Osteoblast (primary cell): ENCODE results near the gene LACTB. TPM values are rescaled to one million over a fixed set of nuclear protein-coding genes. Genes with fewer than 3 reads are reported as not detected.

Source experiments
- DNase-seq: peaks from one replicate; pipeline ENCODE4 v3.0.0; 2011; ENCODE audit warnings: low spot score, mixed read lengths; ENCODE audit not compliant: insufficient read length; ENCODE audit errors: missing footprints
- H2AFZ ChIP-seq: 2 replicates; pipeline ENCODE4 v1.6.0; 2011; ENCODE audit warnings: mild to moderate bottlenecking, low read length
- H3K27ac ChIP-seq: 2 replicates; pipeline ENCODE4 v1.5.1; 2011; ENCODE audit warnings: mild to moderate bottlenecking, low read depth, low read length, moderate library complexity
- H3K27me3 ChIP-seq: 2 replicates; pipeline ENCODE4 v1.6.0; 2012; ENCODE audit warnings: mild to moderate bottlenecking, control low read depth, inconsistent platforms, low read length, moderate library complexity; ENCODE audit not compliant: insufficient read depth
- H3K36me3 ChIP-seq: 2 replicates; pipeline ENCODE4 v1.5.1; 2011; ENCODE audit warnings: mild to moderate bottlenecking, low read length, control low read depth, moderate library complexity; ENCODE audit not compliant: insufficient read depth
- H3K4me1 ChIP-seq: 2 replicates; pipeline ENCODE4 v1.5.1; 2011; ENCODE audit warnings: mild to moderate bottlenecking, low read length, control low read depth, moderate library complexity; ENCODE audit not compliant: insufficient read depth
- H3K4me2 ChIP-seq: 2 replicates; pipeline ENCODE4 v1.6.0; 2011; ENCODE audit warnings: mild to moderate bottlenecking, low read length; ENCODE audit not compliant: insufficient read depth
- H3K4me3 ChIP-seq: fragments of 200-600 bp; sonication (generic); 3 replicates; pipeline ENCODE4 v1.5.1; 2012; ENCODE audit warnings: mild to moderate bottlenecking, low read length, inconsistent platforms; ENCODE audit not compliant: insufficient read depth
- H3K79me2 ChIP-seq: 2 replicates; pipeline ENCODE4 v1.6.0; 2012; ENCODE audit warnings: mild to moderate bottlenecking, low read length, control low read depth, inconsistent platforms; ENCODE audit not compliant: insufficient read depth
- H3K9me3 ChIP-seq: 2 replicates; pipeline ENCODE4 v1.5.1; 2011; ENCODE audit warnings: low read depth, low read length, control low read depth
- H4K20me1 ChIP-seq: 2 replicates; pipeline ENCODE4 v1.6.0; 2012; ENCODE audit warnings: mild to moderate bottlenecking, low read length, control low read depth; ENCODE audit not compliant: insufficient read depth
- CTCF ChIP-seq: IDR thresholded peaks from 2 replicates; pipeline ENCODE4 v1.5.1; 2011; ENCODE audit warnings: mild to moderate bottlenecking, low read depth, low read length, moderate library complexity; ENCODE audit errors: extremely low read depth
- total RNA-seq: library from RNA; depleted of rRNA; stranded (reverse); fragments of >200 nt; gene quantifications from 2 replicates; pipeline ENCODE4 v1.2.3, GENCODE V29; 2012

Gene LACTB
- total RNA-seq, 1 donor = 52.8 TPM

GRCh38 chr15:63083541-63083940, 38.1 kb upstream of the LACTB start:
- Histone ChIP-seq H3K27me3 (no peaks in the 10 kb centered on the region), H3K9me3 (no peaks in the 10 kb centered on the region), H3K4me3 (no peak overlapping the region), H4K20me1 (no peaks in the 10 kb centered on the region), H3K36me3 (no peaks in the 10 kb centered on the region), H3K4me2 (no peak overlapping the region), H3K79me2 (no peaks in the 10 kb centered on the region), H2AFZ (no peak overlapping the region), H3K27ac (no peak overlapping the region), H3K4me1 (peaks cover 14% of the 10 kb centered on the region)
- no peak for TF ChIP-seq CTCF
- no peak for DNase-seq

GRCh38 chr15:63084806-63085205, 36.9 kb upstream of the LACTB start:
- DNase-seq = no peak
- H3K79me2 ChIP-seq = no peaks in the 10 kb centered on the region
- no peaks in the 10 kb centered on the region for H4K20me1 ChIP-seq
- no peaks in the 10 kb centered on the region for H3K27me3 ChIP-seq
- no peak overlapping the region for H3K4me2 ChIP-seq
- no peak overlapping the region for H3K27ac ChIP-seq
- H3K4me1 ChIP-seq = peaks cover 24% of the 10 kb centered on the region
- H2AFZ ChIP-seq = no peak overlapping the region
- no peaks in the 10 kb centered on the region for H3K9me3 ChIP-seq
- H3K4me3 ChIP-seq = no peak overlapping the region
- no peak for TF ChIP-seq CTCF
- no peaks in the 10 kb centered on the region for H3K36me3 ChIP-seq

GRCh38 chr15:63085289-63085688, 36.4 kb upstream of the LACTB start:
- DNase-seq = no peak
- H3K4me3 ChIP-seq = no peak overlapping the region
- no peak overlapping the region for H2AFZ ChIP-seq
- H3K36me3 ChIP-seq = no peaks in the 10 kb centered on the region
- H3K27me3 ChIP-seq = no peaks in the 10 kb centered on the region
- no peaks in the 10 kb centered on the region for H4K20me1 ChIP-seq
- H3K4me2 ChIP-seq = no peak overlapping the region
- no peak for TF ChIP-seq CTCF
- peaks cover 23% of the 10 kb centered on the region for H3K4me1 ChIP-seq
- no peaks in the 10 kb centered on the region for H3K9me3 ChIP-seq
- no peak overlapping the region for H3K27ac ChIP-seq
- H3K79me2 ChIP-seq = no peaks in the 10 kb centered on the region

GRCh38 chr15:63086271-63086670, 35.4 kb upstream of the LACTB start:
- H3K9me3 ChIP-seq = no peaks in the 10 kb centered on the region
- H3K27ac ChIP-seq = no peak overlapping the region
- peaks cover 21% of the 10 kb centered on the region for H3K4me1 ChIP-seq
- H3K4me3 ChIP-seq = no peak overlapping the region
- TF ChIP-seq CTCF = no peak
- H3K27me3 ChIP-seq = no peaks in the 10 kb centered on the region
- no peak overlapping the region for H3K4me2 ChIP-seq
- no peaks in the 10 kb centered on the region for H3K36me3 ChIP-seq
- no peaks in the 10 kb centered on the region for H4K20me1 ChIP-seq
- H2AFZ ChIP-seq = peak overlapping the region; percentile 42
- no peaks in the 10 kb centered on the region for H3K79me2 ChIP-seq
- no peak for DNase-seq
